ENCODE measurements around the gene CGNL1.

Gene CGNL1

GRCh38 chr15:57423599-57424140 is 47.4 kb downstream of the CGNL1 start:
- DNase-seq, result no peak

- DNase-seq, result no peak
Measured at GRCh38 chr15:57424628-57425405, 48.5 kb downstream of the CGNL1 start.

DNA sequence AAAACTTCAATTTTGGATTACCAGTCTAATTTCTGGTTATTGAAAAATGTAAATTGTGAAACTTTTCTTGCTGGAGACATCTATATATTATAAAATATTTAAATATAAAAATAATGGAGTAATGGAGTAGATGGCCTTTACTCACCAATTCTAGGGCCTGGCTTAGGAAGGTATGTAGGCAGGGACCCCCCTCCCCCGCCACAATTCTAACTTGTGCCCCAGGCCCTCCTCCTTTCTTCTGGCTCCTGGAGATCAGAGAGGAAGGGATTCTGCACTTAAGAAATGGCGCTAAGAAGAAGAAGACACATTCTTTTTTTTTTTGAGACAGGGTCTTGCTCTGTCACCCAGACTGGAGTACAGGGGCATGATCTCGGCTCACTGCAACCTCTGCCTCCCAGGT is 49.5 kb downstream of the CGNL1 start:
- no peak for DNase-seq

DNA sequence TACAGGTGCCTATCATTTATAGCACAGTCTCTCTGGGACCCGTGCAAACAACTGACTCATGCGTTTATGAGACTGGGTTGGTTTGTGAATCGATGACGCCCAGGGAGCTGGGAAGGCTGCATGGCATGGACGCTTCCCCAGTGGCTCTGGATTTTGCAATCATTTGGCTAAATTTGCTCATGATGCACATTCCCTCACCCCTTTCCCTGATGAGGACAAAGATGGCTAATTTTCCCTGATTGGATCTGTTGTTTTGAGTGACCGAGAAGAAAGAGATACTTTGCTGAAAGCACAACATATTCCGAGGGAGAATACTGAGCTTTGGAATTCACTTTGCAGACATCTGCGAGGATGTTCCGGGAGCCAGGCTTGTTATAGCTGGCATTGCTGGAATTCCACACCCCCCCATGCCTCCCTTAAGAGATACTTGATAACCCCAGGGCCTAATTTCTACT is 51.1 kb downstream of the CGNL1 start:
- no peak for DNase-seq

DNA sequence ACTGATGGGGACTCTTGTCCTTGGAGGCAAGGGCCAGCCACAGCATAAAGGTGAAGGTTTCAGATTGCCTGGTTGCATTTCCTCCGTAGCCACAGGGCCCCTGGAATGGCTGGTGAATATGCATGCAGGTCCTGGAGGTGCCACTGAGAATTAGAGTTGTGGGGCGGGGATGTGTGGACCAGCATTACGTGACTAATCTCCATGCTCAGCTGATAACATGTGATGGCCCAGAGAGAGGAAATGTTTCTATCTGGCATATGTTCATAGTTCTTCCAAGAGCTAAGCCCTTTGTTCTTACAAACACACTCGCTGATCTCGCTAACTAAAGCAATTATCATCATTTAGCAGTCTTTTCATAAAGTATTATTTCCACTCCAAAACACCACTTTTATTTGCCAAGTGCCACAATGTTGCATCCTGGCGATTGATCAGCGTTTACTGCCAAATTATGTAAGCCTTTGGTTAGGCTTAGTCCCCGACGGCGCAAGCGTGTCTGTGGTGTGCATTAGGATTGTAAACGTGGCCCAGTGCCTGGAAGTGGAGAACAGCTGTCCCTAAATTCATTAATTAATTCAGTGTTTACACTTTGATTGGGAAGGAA is 55.9 kb downstream of the CGNL1 start:
- no peak for DNase-seq

DNA sequence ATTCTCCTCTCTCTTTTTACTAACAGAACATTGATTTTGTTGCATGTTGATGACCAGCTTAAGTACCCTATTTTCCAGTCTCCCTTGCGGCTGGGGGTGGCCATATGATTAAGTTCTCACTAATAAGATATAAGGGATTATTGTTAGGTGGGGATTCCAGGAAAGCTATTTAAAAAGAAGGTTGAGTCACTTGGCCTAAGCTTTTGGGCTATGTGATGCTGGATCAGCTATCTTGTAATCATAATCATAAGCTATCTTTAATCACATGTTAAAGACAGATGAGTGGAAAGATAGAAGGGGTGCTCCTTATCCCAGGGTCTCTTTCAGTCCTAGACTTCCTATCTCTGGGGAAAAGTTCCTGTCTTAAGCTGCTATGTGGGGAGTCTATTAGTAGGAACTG is 59.9 kb downstream of the CGNL1 start:
- DNase-seq, result no peak

DNA sequence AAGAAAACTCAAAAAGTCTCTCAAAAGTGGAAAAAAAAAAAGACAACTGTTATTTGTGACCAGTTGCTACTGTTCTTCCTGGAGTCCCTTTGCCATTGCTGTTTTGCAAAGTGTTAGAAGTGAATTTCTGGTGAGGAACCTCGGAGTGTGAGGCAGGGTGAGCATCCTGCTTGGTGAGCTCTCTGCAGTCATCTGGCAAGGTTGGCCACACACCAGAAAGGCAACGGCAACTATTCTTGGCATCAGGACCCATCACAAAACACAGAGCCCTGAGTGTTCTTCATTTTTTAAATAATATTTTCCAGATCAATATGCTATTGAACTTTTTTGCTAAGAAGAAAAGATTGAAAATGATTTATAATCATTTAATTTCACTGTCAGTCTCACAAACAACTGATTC is 60.7 kb downstream of the CGNL1 start:
- no peak for DNase-seq

DNA sequence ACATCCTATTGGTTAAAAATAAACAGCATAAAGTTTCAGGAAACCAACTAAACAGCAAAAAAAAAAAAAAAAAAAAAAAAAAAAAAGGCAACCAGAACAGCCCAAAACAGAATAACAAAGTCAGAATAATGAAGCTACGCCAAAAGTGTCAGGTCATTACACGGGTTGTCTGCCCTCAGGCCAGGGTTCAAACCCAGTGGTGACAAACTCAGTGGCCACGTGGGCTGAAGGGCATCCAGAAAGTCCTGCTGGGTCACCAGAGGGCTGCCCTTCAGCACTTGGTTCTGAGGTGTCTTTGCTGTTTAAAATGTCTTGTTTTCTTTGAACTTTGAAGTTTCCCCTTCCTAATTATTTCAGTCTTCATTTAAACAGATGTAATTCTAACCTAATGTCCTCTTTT is 61.3 kb downstream of the CGNL1 start:
- no peak for DNase-seq

- no peak for DNase-seq
Measured at GRCh38 chr15:57438166-57438565, 61.9 kb downstream of the CGNL1 start.

GRCh38 chr15:57439128-57440027 is 63.1 kb downstream of the CGNL1 start:
- no peak for DNase-seq

GRCh38 chr15:57440167-57440566 is 63.9 kb downstream of the CGNL1 start:
- no peak for DNase-seq

DNA sequence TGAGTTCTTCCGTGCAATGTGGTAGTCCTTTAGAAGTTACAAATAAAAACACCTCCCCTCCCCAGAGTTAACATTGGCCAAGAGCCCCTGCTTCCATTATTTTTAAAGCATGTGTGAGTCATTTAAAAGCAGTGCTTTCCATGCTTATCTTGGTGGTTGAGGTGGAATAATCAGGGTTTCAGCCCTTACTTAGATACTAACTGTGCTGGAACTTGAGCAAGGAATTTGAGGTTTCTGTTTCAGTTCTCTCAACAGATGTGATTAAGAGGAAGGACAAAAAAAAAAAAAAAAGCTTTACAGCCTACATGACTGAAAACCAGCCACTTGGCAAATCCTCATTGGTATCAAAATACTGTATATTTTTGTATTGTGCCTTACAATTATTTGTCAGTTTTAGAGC is 64.5 kb downstream of the CGNL1 start:
- DNase-seq, result peak; percentile 10 to 64 (median 44)

DNA sequence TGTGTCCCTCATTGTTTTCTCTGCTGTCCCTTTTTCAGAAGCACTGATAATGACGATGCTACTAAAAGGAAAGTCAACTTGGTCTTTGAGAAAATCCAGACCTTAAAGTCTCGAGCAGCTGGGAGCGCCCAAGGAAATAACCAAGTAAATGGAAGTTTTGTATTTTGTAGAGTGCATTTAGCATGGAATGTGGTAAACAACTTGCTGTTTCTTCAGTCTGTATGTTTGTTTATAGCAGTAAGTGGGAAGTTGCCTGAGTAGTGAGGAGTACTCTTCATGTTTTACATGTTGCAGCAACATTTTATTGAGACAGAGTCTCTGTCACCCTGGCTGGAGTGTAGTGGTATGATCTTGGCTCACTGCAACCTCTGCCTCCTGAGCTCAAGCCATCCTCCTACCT is 66.0 kb downstream of the CGNL1 start:
- DNase-seq, result peak in 2 of 4 experiments; percentile 7

GRCh38 chr15:57443486-57443885 is 67.2 kb downstream of the CGNL1 start:
- DNase-seq, result no peak

DNA sequence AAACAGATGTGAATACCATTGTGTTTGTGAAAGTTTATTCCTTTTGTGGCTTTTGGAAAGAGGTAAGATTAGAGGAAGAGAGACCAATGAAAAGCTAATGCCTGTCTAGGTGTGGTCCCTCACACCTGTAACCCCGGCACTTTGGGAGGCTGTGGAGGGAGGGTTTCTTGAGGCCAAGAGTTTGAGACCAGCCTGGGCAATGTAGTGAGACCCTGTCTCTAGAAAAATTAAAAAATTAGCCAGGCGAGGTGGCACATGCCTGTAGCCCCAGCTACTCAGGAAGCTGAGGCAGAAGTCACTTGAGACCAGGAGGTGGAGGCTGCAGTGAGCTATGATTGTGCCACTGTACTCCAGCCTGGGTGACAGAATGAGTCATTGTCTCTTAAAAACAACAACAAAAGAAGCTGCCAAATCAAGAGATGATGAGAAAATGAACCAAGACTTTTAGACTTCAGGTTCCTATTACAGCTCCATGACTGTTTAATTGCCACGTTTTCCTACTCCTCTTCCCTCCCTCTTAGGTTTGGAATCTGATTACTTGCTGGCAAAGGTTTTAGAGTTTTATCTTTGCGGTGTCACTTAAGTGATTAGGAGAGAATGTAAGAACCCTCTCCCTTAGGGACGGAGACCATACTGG is 68.7 kb downstream of the CGNL1 start:
- DNase-seq, result peak; percentile 8 to 42 (median 30)

GRCh38 chr15:57445872-57446271 is 69.6 kb downstream of the CGNL1 start:
- DNase-seq, result no peak

DNA sequence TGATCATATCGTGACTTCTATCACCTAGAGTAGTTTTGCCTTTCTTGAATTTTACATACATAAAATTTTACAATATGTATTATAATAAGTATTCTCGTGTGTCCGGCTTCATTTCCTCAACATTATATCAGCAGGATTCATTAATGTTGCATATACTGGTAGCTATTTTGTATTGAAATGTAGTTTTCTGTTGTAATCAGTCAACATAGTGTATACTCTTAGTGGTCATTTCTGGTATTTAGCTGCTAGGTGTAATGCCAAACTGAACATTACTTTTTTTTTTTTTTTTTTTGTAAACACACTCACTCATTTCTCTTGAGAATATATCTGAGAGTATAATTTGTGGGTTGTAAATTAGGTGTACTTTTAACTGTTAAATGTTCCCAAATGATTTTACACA is 70.1 kb downstream of the CGNL1 start:
- no peak for DNase-seq

- no peak for DNase-seq
Measured at GRCh38 chr15:57451555-57451954, 75.2 kb downstream of the CGNL1 start.

GRCh38 chr15:57452090-57452754 is 75.9 kb downstream of the CGNL1 start:
- DNase-seq, result no peak

- DNase-seq, result no peak
Measured at GRCh38 chr15:57455929-57456328, 79.6 kb downstream of the CGNL1 start.

- DNase-seq, result no peak
Measured at GRCh38 chr15:57456559-57456958, 80.3 kb downstream of the CGNL1 start.

DNA sequence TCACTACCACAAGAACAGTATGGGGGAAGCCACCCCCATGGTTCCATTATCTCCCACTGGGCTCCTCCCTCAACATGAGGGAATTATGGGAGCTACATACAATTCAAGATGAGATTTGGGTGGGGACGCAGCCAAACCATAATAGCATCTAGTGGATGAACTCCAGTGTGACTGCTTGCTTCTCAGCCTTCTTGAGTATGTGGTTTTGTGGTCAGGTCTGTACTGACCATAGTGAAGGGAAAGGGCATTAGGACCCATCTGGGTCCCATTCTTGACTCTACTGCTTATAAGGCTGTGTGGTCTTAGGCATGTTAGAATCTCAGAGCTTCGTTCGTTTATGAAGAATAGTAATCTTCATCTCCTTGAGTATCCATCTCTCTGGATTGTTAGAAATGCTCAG is 81.4 kb downstream of the CGNL1 start:
- DNase-seq, result no peak

All from suppressor macrophage (primary cell).